Glomerular visceral epithelial cell (primary cell): ENCODE measurements around the gene SMCO3.

ENCODE experiments used
- DNase-seq: peaks from one replicate; pipeline ENCODE4 v3.0.0-alpha.2; 2016; ENCODE audit errors: extremely low spot score

Gene SMCO3

DNA sequence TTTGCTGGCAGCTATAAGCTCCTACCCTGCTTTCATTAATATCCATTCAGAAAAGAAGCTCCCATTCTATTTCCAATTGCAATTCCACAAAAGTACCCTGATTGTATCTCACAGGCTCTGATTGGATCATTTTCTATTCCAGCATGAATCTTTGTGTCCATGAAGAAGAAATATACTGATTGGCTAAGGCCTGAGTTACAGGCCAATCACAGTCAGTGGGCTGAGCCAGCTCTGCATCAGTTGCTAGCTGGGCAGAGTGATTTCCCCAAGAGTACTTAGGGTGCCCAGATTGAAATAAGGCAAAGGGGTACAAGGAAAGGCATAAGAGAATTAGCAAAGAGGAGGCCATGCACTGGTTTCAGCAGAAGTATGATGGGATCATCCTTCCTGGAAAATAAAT lies 14.9 kb upstream of the SMCO3 start:
- peak; percentile 12 for DNase-seq

DNA sequence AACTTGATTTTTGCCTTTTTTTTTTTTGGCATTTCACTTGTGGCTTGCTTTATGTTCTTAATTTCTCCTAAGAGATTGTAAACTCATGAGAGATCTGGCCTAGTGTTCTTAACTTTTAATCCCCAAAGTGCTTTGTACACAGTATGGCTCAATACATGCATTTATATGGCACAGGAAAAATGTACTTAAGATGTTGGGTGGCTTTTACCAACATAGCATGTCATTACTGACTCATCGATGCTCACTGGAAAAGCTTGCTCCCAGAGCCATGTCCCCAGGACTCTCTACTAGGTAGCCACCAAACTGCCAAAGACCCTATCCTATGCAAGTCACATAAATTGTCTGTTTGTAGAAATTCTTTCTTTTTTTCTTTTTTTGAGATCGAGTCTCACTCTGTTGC lies 13.1 kb upstream of the SMCO3 start:
- no peak for DNase-seq

GRCh38 chr12:14826491-14826890 lies 12.5 kb upstream of the SMCO3 start:
- no peak for DNase-seq

DNA sequence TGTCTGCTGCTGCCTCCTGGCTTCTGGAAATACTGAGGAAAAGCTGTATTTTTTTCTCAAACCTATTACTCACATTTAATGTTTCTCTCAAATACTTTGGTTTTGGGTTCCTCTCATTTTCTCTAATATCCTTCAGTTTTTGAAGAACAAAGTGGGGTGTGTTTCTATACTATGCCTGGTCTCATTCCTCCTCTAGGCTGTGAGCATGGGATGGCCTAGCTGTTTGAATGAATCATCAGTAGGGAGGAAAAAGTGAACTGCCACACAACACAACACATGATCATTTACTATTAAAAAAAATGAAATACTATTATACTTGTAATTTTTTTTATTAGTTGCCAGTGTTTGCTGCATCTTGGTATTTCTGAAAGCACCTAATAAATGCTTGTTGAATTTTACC lies 11.3 kb upstream of the SMCO3 start:
- DNase-seq: no peak

DNA sequence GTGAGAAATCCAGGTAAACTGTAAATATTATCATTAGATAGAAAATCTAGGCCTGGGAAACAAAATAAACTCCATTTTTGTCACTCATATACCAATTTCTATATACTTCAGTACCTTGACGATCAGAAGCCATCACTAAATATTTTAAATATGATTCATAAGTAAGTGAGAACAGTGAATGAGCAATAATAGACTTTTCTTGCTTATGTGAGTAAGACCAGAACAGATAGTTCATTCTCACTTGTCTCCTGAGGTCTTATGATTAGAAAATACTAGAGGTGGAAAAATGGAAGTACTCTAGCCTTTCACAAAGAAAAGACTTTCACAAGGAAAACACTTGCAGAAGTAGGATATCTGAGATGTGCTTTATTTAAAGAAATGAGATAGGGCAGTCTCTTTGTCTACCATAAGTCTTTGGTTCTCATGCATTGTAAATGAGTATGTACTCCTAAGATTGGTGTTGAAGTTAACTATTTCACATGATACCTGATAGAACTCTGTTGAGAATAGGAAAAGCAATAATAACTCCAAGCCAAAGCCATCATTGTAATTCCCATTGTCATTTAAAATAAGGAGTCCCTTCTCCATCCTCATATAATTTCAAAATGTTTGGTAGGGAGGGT lies 10.1 kb upstream of the SMCO3 start:
- DNase-seq: no peak

DNA sequence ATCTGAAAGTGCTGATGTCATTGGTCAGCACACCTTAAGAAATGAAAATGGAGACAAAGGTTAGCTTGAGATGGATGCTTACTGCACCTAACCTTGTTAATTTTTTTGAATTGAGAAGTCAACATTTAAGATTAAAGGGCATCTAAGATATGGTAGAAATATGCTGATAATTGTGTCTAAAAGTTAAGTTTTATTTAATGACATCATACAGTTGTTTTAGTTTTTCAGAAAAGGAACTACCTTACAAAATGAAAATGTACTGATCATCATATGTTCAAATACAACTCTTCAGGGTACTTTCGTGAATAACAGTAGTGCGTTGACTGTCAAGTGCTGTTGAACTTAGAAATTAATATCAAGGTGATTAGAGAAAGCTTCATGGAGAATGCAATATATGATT lies 2.5 kb downstream of the SMCO3 start:
- DNase-seq: no peak

GRCh38 chr12:14810953-14811483 lies 3.0 kb downstream of the SMCO3 start:
- peak; percentile 25 for DNase-seq

GRCh38 chr12:14810167-14810952 lies 3.6 kb downstream of the SMCO3 start:
- DNase-seq: no peak

GRCh38 chr12:14803830-14804160 lies 10.2 kb downstream of the SMCO3 start:
- DNase-seq: no peak

GRCh38 chr12:14803011-14803829 lies 10.8 kb downstream of the SMCO3 start, which contains the start of the genes C12orf60 and WBP11:
Gene C12orf60 (plus strand): TSS chr12:14803670. CDS start chr12:14822936, 19,266 bp downstream.
Gene WBP11 (minus strand): TSS chr12:14803478. CDS start chr12:14801383, 2,095 bp downstream.
- peak; percentile 97 for DNase-seq

DNA sequence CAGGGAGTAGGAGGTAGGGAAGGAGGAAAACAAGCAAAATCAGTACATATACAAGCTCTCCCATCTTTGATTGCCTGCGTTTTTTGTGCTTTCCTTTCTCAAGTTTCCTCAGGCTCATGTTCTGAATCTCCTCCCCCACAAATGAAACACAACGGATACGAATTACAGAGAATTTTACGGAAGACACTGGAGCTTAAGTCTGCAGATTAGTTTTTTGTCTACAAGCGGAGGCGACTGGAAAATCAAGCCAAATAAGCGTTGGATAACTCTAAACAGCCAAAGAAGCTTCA lies 11.3 kb downstream of the SMCO3 start:
- no peak for DNase-seq

DNA sequence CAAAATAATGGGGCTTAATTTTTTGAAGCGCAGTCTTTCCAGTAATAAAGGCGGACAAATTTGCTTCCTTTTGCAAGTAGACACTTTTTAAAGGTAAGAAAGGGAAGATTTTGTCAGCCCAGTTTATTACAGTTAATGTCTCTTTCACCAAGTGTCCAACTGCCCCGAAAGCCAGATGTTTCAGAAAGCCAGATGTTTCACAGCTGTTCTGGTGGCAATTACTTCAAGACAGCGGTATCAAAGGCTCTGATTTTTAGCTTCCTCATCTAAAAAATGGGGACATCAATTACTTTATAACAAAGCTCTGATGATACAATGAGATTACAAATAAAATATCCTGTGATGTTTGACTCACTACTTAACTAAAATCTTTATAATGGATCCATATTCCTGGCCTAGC lies 11.7 kb downstream of the SMCO3 start:
- DNase-seq: no peak

GRCh38 chr12:14795028-14795448 lies 18.9 kb downstream of the SMCO3 start:
- DNase-seq: no peak

GRCh38 chr12:14785568-14785967 lies 28.4 kb downstream of the SMCO3 start:
- DNase-seq: no peak

DNA sequence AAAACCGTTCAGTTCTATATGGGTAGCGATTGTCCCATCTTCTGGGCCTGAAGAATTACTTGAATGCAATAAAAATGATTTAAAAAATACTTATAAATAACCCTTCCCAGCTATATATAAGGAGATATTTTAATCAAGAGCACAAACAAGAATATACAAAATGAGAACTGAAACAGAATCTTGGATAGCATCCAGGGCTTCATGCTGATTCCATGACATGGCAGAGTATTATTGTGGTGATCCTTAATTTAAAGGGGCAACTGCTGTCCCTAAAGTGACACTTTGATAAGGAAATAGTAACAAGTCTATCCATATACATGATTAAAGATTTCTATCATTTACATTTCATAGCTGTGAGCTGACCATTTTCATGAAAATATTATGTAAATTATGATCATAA lies 29.5 kb downstream of the SMCO3 start:
- no peak for DNase-seq

DNA sequence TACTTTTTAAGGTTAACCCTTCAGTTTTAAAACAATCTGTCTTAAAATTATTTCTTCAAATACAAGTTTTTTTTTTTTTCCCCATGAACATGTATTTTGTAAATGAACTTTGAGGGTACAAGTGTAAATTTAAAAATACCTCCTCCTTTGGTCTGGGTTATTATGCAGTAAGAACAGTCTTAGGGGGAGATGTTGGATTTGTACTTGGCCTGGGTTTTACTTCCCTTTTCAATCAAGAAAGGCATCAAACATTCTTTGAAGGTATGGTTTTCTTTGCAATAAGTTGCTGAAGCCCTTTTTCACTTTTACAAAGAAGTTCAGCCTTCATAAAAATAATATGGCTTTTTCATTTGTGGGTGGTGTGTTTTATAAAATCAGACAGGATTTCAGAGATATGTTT lies 31.2 kb downstream of the SMCO3 start:
- no peak for DNase-seq

DNA sequence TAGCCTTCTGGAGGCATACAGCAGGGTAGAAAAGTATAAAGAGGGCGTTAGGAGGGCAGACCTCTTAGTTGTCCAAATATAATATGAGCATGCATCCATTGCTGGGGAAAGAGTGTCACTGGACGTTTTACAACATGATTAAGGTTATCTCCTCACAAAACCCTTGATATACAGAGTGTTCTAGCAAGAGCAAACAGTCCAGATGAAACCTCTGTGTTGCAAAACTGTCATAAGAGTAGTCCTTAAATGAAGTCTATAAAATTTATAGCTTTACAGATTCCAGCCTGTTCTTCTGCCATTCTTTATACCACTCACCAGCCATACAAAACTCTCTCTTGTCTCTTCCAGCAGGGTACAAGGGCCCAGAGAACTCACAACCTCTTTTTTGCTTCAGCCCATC lies 32.4 kb downstream of the SMCO3 start:
- no peak for DNase-seq

GRCh38 chr12:14780859-14781258 lies 33.1 kb downstream of the SMCO3 start:
- no peak for DNase-seq

DNA sequence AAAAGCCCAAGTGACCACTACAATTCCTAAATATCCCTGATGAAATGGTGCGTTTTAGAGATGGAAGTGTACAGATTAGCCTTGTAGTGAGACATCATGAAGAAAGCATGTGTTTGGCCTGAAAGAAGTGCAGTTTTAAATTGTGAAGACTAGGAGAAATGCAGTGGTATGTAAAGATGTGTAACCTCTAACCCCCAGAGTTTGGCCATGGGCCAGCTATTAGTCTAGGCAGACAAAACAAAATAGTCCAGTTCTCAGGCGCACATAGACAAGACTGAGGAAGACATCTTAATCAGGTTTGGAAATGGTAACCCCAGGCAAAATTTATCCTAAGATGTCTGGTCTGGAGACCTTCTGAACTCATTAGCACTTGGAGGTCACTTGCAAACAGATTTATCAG lies 34.1 kb downstream of the SMCO3 start:
- no peak for DNase-seq

GRCh38 chr12:14777271-14777670 lies 36.7 kb downstream of the SMCO3 start:
- no peak for DNase-seq

DNA sequence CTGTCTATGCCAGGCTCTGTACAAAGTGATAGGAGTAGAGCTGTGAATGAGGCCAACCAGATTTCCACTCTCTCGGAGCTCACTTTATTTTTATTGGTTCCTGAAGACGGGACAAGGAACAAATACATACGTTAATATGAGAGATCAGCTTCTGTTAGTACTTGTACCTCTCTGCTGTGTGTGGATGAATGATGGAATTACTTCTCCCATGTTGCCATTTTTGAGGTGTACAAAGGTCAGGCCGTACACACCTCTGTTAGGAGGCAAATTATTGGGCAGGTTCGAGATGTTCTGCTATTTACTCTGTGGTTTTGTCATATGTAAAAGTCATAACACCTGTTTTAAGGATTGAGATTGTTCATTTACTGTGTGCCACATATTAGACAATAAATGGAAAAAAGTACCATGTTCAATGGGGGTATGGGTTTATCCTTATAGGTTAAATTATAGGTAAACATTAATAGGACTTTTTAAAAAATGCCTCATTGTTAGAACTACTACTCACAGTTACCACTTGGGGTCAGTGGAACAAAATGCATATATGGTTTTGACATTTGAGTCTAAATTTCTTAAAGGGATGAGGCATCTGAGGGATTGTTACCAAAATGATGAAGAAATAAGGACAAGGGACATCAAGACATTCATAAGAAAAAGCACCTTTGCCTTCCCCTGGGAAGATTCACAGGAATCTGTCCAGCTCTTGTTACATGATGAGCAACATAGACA lies 37.6 kb downstream of the SMCO3 start:
- no peak for DNase-seq

GRCh38 chr12:14775636-14775980 lies 38.4 kb downstream of the SMCO3 start:
- DNase-seq: peak; percentile 25
